Measurements from ENCODE around the gene LRRC27.

Gene LRRC27

DNA sequence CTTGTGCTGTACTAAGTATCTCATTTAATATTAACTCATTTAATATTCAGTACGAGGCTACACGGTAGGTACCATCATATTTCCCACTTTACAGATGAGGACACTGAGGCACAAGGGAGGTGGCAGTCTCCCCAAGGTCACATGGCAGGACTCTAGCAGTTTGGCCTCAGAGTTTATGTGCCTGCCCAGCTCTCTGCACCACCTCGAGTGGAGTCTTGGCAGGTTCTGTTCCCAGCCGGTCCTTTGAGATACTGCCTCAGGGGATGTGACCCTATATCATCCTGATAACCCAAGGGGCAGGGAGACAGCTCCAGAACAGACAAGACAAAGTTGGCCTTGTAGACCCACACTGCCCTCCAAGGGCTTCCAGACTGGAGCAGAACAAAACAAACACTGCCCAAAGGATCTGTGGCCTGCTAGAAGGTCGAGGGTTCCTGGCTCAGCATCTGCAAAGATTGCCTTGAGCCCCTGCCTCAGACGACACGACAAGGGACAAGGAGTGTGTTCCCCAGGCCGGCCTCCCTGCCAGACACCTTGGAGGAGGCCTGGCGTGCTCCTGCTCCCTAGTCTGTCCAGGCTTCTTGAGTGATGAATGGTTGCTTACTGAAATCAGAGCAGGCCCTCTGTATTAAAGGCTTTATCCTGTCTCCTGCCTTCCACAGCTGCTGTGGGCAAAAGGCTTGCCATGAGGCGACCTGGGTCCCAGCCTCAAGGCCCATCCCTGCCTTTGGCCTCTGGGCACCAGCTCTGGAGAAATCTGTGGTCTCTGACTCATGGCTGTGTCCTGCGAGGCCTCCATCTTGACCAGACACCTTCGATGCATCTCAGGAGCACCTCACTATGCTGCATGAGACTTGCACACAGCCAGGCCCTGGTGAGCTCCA is 61.1 kb downstream of the LRRC27 start:
- DNase-seq = no peak

DNA sequence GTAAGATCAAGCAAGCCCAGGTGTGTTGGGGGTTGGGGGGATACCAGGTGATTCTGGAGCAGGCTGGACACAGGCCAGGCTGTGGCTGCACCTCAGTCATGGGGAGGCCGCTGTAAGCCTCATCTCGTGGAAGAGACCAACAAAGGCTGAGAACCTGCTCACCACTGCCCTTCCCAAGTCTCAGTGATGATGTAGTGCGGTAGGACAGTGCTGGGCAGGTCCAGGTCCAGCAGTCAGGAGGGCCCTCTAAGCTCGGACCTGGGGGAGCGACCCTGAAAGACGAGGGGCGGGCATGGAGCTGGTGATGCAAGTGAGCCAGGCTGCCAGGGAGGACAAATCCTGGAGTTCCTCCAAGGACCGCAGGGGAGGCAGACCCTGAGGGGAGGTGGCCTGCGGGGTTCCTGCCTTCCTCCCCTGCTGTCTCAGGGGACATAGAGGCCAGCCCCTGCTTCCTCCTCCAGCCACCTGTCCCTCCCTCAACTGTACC is 61.7 kb downstream of the LRRC27 start:
- DNase-seq = no peak

DNA sequence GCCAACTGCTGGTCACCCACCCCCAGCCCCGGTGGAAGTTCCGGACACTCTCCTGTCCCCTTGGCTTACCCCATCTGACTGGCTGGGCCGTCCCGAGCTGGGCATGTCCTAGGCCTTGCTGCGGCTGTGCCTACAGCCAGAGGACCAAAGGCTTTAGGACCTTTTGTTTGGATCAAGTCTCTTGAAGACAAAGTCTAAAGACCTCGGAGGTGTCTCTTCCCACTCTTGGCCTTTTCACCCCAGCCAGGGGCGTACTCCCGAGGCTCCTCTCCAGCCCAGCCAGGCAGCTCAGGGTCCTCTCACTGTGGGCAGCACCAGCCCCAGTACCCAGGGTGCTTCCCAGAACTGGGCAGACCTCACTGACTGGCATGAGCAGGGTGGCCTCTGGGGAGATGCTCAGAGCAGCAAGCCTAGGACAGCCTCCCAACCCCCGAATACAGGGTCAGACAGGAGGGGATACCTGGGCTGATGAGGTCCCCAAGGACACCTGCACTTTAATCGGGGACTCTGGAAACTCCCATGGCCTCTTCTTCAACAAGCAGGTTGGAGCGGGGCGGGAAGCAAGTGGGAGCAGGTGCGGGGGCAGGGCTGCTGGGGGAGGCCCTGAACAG is 62.3 kb downstream of the LRRC27 start:
- no peak for DNase-seq

DNA sequence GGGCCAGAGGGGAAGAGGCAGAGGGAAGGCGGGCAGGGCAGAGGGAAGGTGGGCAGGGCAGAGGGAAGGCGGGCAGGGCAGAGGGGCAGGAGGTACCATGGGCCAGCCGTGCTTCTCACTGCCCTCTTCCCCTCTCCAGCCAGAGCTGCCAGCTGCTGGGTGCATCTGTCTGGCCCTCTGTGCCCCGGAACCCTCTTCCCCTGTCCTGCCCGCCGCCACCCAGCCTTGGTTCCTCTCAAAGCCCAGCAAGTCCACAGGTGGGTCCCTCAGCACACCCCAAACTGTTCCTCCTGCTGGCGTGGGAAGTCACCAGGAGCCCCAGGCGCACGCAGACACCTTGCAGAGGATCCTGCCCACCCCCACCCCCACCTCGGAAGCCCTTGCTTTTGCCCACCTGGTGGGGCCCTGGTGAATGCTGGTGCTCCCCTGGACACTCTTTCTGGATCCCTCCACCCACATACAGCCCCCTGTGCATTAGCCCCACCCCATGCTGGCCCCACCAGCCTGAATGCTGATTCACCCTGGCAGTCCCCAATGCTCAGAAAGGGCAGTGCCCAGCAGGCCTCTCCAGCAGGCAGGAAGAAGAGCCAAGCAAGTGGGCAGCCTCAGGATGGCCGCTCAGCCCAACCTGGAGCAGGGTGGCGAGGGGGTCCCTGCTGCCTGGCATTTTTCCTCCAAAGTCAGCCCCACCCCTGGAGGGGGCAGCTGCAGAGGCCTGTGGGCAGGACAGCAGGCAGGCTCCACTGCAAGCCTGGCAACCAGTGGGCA is 63.1 kb downstream of the LRRC27 start:
- DNase-seq = no peak

GRCh38 chr10:132395704-132396493 is 63.9 kb downstream of the LRRC27 start:
- DNase-seq = no peak

GRCh38 chr10:132396494-132397035 is 64.6 kb downstream of the LRRC27 start:
- peak; percentile 67 for DNase-seq

- DNase-seq = peak; percentile 42
These were observed 65.1 kb downstream of the LRRC27 start, which contains the start of gene PWWP2B for GRCh38 chr10:132397036-132397541. PWWP2B (plus strand) TSS chr10:132397200; CDS start chr10:132397227, 27 bp downstream.

DNA sequence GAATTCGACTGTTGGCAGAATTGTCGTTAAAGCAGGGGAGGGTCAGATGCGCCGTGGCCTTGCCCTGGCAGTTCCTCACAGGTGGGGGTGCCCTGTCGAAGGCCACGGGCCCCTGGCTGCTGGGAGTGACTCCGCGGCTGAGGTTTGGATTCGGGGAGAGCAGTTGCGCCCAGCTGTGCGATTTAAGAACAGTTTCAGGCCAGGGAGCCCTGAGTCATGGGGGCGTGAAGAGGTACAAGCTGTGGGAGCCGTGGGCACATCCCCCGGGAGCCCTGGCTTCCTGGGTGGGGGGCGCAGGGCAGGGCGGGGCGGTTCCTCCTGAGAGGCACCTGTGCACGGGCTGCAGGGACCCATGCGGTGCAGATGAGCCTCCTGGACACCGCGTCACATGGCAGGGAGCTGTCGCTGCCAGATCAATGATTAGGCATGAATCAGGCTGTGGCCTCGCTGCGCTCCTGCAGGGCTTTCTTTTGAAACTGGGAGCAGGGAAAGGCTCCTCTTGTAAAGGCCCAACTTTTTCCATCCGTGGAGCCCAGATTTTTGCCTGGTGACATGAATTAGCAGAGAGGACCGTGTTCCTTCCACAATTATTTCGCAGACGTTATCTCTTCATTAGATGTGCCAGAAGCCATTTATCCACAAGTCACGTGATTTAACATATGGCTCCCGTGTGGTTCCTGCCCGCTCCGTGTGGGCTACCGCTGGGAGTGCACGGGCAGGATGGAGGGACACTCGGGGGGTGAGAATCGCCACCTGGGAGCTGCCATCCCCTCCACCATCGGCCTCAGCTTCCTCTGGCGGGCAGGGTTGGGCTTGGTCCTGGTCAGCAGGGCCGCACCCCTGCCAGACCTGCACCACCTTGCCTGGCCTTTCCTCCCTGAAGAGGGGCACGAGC is 65.9 kb downstream of the LRRC27 start:
- DNase-seq = peak; percentile 61

DNA sequence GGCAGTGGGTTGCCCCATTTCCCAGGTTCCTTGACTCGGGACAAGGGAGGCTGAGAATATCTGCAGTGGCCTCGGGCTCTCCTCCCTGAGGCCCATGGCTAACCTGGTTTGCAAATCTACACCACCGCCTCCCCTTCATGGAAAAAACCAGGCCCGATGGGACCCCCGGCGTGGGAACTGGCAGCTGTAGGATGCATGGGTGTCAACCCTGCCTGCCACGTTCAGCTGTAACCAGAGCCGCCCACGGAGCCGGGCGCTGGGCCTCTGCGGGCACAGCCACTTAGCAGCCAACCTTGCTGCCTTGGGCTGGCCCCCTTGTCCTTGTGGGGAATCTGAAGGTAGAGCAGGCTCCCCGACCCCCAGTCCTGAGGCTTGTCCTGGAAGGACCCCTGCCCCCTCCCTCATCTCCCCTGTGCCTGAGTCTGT is 66.6 kb downstream of the LRRC27 start:
- no peak for DNase-seq

DNA sequence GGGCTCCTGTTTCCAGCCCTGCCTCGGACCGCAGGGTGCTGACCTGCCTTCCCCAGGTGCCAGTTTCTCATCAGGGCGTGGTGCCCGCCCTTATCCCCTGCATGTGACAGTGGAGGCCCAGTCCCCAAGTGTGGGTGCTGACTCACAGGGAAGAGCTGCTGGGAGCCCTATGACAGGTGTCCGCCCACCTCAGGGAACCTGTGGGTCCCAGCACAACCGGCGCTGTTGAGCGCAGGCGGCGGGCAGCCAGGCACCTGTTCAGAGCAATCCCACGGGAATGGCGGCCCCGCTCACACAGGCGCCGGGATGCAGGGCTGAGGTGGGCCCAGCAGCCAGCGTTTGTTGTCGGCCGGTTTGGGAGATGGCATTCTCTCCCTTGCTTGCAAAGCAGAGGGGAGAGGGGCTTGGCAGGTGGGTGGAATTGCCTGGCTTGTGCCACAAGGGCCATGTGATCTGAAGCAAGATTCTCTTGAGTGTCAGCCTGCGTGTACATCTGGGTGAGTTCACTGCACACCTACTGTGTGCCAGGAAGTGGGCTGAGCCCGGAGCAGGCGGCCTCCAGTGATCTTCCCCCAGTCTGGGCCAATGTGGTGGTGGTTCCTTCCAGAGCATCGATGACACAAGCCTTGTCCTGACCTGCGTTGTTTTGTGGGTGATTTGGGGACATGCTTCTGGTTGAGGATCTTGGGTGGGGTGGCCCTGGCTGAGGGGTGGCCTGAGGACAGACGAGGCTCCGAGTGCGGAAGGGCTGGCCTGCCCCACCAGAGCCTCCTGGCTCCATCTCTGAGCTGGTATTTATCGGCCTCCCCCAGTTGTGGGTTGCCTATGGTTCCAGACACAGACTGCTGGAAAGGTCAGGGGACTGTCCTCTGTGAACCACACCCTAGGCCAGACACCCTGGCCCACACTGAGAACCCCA is 67.4 kb downstream of the LRRC27 start:
- DNase-seq = no peak

- DNase-seq = no peak
These were observed 68.1 kb downstream of the LRRC27 start for GRCh38 chr10:132400041-132400546.

GRCh38 chr10:132400547-132401151 is 68.7 kb downstream of the LRRC27 start:
- DNase-seq = peak; percentile 53

DNA sequence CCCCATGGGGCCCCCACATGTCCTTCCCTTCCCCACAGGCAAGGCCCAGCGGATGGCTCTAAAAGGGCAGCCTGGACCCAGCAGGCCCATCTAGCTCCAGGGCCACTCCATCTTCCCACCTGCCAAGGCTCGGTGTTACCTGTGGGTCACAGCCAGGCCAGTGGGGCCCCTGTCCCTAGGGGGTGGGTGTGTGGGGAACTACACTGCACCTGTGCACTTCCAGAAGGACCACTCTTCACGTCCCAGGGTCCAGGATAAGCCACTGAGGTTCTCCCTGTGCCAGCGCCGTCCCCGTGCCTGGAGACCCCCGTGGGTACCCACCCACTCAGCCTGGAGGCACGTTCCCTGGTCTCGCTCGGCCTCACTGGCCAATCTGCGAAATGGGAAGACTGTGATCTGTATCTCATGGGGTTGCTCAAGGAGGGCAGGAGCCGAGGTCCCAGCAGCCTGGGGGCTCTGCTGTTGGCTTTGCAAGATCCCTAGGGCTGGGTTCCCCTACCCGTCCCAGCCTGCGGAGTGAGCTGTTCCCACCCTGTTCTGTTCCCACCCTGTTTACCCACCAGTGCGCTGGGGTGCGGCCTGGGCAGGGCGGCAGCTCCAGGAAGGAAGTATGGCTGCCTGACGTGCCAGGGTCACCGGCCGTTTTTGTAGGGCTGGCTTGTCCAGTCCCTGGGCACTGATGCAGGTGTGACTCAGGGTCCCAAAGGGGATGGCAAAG is 69.6 kb downstream of the LRRC27 start:
- no peak for DNase-seq

GRCh38 chr10:132402781-132403241 is 70.8 kb downstream of the LRRC27 start:
- no peak for DNase-seq

- no peak for DNase-seq
These were observed 71.6 kb downstream of the LRRC27 start for GRCh38 chr10:132403511-132404168.

- DNase-seq = no peak
These were observed 72.3 kb downstream of the LRRC27 start for GRCh38 chr10:132404169-132404880.

DNA sequence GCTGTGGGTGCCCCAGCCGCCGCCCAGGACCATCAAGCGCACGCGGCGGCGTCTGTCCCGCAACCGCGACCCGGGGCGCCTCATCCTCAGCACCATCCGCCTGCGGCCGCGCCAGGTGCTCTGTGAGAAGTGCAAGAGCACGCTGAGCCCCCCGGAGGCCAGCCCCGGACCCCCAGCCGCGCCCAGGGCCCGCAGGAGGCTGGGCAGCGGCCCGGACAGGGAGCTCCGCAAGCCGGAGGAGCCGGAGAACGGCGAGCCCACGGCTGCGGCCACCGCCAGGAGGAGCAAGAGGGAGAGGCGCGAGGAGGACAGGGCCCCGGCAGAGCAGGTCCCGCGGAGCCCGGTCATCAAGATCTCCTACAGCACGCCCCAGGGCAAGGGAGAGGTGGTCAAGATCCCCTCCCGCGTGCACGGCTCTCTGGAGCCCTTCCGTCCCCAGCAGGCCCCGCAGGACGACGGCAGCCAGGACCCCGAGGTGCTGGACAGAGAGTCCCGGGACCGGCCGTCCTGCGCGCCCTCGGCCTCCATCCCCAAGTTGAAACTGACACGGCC is 73.0 kb downstream of the LRRC27 start:
- DNase-seq = no peak

Data from hematopoietic multipotent progenitor cell treated with erythropoietin and hydrocortisone succinate and interleukin-3 and kit ligand, for 6 days (in vitro differentiated cells).